Measurements from ENCODE around the gene SLC2A6. TPM values are rescaled to one million over a fixed set of nuclear protein-coding genes. Genes with fewer than 3 reads are reported as not detected.

Gene SLC2A6
- total RNA-seq, 1 experiment from 2014 or later: 10.7 TPM

GRCh38 chr9:133439337-133439736 is 39.6 kb downstream of the SLC2A6 start:
- Histone ChIP-seq H4K20me1 (ENCODE audit: insufficient read depth) (no peaks in the 10 kb centered on the region), H3K27ac (ENCODE audit: low read depth, low read length) (no peak overlapping the region), H3K4me2 (ENCODE audit: low read length) (no peak overlapping the region), H3K36me3 (ENCODE audit: control insufficient read depth in 1 of 2, insufficient read depth in 2 of 2, low read length in 2 of 2) (no peaks in the 10 kb centered on the region), H3K4me3 (replicated peaks in 1 of 2; ENCODE audit: low read depth in 1 of 2, low read length in 2 of 2) (no peak overlapping the region), H3K9me3 (ENCODE audit: control insufficient read depth in 1 of 2, insufficient read depth in 1 of 2, low read depth in 1 of 2, low read length in 2 of 2) (no peaks in the 10 kb centered on the region), H3K9ac (ENCODE audit: low read length) (no peak overlapping the region), H3K9me2 (ENCODE audit: insufficient read depth) (no peaks in the 10 kb centered on the region), H3K27me3 (ENCODE audit: insufficient read depth, low read length) (no peaks in the 10 kb centered on the region), H2AFZ (ENCODE audit: low read depth, low read length, poor library complexity, severe bottlenecking) (no peak overlapping the region), H3K4me1 (ENCODE audit: control insufficient read depth in 1 of 2, insufficient read depth in 2 of 2, low read length in 2 of 2) (no peaks in the 10 kb centered on the region), H3K79me2 (ENCODE audit: insufficient read depth, low read length) (no peaks in the 10 kb centered on the region)
- ChIA-PET POLR2A (no interaction called here), CTCF (no interaction called here), RAD21 (ENCODE audit: low non-redundant PET in 1 of 2, low total read pairs in 2 of 2, uncharacterized antibody in 2 of 2, unreplicated experiment in 2 of 2) (no interaction called here)
- DNase-seq (ENCODE audit: low read depth, low spot score): no peak
- TF ChIP-seq MAX (IDR thresholded peaks at IDR 0.05) (no peak), ZBTB33 (IDR thresholded peaks at IDR 0.05; ENCODE audit: extremely low read depth, insufficient replicate concordance, low read length) (no peak), REST (IDR thresholded peaks at IDR 0.05; ENCODE audit: low read depth) (no peak), CTCF (IDR thresholded peaks at IDR 0.05 in 2 of 3, conservative IDR thresholded peaks at IDR 0.05 in 1 of 3; ENCODE audit: borderline replicate concordance in 1 of 3, insufficient read depth in 1 of 3, low read depth in 2 of 3, low read length in 2 of 3) (no peak)
- intact Hi-C loops (cut with micrococcal nuclease): no loop called here
- no TSS peak for BruUV-seq (replicated peaks)
- ATAC-seq: no peak

Data from HCT116 (cell line).